MM.1S (cell line): Measurements from ENCODE around the gene RTP5.

ENCODE experiments used
- EZH2 ChIP-seq: fragments of 300-600 bp; sonication (generic); optimal IDR thresholded peaks from 2 replicates; pipeline ENCODE3; 2017; ENCODE audit warnings: low read depth, mild to moderate bottlenecking, antibody characterized with exemption, low read length, mixed read lengths
- TF ChIP-seq, protein P1 (sequence below): fragments of 300-600 bp; sonication (generic); IDR thresholded peaks from 2 replicates; pipeline ENCODE4 v1.5.1; 2016; ENCODE audit warnings: antibody characterized with exemption, low read length, mixed read lengths

DNA sequence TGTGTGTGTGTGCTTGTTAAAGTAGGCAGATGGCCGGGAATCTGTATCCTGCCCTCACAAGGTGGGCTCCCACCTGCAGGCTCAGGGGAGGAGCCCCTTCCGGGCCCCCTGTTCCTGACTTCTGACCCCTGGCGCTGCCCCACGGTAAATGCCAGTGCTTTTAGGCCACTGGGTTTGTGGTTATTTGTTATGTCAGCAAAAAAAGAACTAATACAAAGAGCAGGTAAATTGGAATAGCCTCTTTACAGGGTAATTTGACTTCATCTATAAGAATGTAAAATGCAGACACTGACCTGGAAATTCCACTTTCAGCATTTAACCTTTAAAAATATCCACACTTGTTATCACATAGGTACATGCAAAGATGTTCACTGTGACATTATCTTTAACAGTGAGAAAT lies 44.2 kb downstream of the RTP5 start:
- TF ChIP-seq, protein P1, sequence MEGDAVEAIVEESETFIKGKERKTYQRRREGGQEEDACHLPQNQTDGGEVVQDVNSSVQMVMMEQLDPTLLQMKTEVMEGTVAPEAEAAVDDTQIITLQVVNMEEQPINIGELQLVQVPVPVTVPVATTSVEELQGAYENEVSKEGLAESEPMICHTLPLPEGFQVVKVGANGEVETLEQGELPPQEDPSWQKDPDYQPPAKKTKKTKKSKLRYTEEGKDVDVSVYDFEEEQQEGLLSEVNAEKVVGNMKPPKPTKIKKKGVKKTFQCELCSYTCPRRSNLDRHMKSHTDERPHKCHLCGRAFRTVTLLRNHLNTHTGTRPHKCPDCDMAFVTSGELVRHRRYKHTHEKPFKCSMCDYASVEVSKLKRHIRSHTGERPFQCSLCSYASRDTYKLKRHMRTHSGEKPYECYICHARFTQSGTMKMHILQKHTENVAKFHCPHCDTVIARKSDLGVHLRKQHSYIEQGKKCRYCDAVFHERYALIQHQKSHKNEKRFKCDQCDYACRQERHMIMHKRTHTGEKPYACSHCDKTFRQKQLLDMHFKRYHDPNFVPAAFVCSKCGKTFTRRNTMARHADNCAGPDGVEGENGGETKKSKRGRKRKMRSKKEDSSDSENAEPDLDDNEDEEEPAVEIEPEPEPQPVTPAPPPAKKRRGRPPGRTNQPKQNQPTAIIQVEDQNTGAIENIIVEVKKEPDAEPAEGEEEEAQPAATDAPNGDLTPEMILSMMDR: no peak
- no peak for TF ChIP-seq EZH2
